HG03108 (cell line): ENCODE results near the gene MRPL18.
"Not testable (repeated sequence)": the region's sequence is repeated elsewhere in the genome, so short reads cannot be mapped to it uniquely, and the experiment has no call there.

Experiments
- ATAC-seq: cut with Tn5 transposase; IDR thresholded peaks from one replicate; pipeline ENCODE4 v1.9.1; 2021; ENCODE audit warnings: moderate library complexity; ENCODE audit not compliant: unreplicated experiment

The MRPL18 gene

GRCh38 chr6:159815410-159815809 lies 25.1 kb downstream of the MRPL18 start:
- ATAC-seq, result no peak

- not testable (repeated sequence) for ATAC-seq
These were observed 26.5 kb downstream of the MRPL18 start for GRCh38 chr6:159816775-159817174.

GRCh38 chr6:159817951-159818739 lies 27.9 kb downstream of the MRPL18 start:
- no peak for ATAC-seq

GRCh38 chr6:159819098-159819497 lies 28.8 kb downstream of the MRPL18 start:
- ATAC-seq, result no peak

GRCh38 chr6:159819932-159820640 lies 29.8 kb downstream of the MRPL18 start:
- ATAC-seq, result no peak

GRCh38 chr6:159821122-159821521 lies 30.9 kb downstream of the MRPL18 start:
- no peak for ATAC-seq

- no peak for ATAC-seq
These were observed 31.5 kb downstream of the MRPL18 start for GRCh38 chr6:159821726-159822125.

GRCh38 chr6:159823953-159824352 lies 33.7 kb downstream of the MRPL18 start:
- no peak for ATAC-seq

- ATAC-seq, result not testable (repeated sequence)
These were observed 34.4 kb downstream of the MRPL18 start for GRCh38 chr6:159824690-159825089.

GRCh38 chr6:159826004-159826403 lies 35.7 kb downstream of the MRPL18 start:
- ATAC-seq, result no peak

- no peak for ATAC-seq
These were observed 36.8 kb downstream of the MRPL18 start for GRCh38 chr6:159826968-159827647.

- ATAC-seq, result no peak
These were observed 37.8 kb downstream of the MRPL18 start for GRCh38 chr6:159828074-159828473.

GRCh38 chr6:159829526-159829925 lies 39.3 kb downstream of the MRPL18 start:
- no peak for ATAC-seq

- ATAC-seq, result no peak
These were observed 40.5 kb downstream of the MRPL18 start for GRCh38 chr6:159830501-159831372.

- ATAC-seq, result no peak
These were observed 41.1 kb downstream of the MRPL18 start for GRCh38 chr6:159831373-159831679.

- no peak for ATAC-seq
These were observed 42.7 kb downstream of the MRPL18 start for GRCh38 chr6:159832946-159833345.

GRCh38 chr6:159833556-159833955 lies 43.3 kb downstream of the MRPL18 start:
- no peak for ATAC-seq

GRCh38 chr6:159833997-159834603 lies 43.8 kb downstream of the MRPL18 start:
- no peak for ATAC-seq

GRCh38 chr6:159836718-159837490 lies 46.6 kb downstream of the MRPL18 start:
- no peak for ATAC-seq

- ATAC-seq, result no peak
These were observed 47.2 kb downstream of the MRPL18 start for GRCh38 chr6:159837511-159837910.
